ENCODE measurements around the gene RPTOR. TPM values are rescaled to one million over a fixed set of nuclear protein-coding genes. Genes with fewer than 3 reads are reported as not detected.

Gene RPTOR
- total RNA-seq, 1 experiment from 2014 or later, result 46.2 TPM

DNA sequence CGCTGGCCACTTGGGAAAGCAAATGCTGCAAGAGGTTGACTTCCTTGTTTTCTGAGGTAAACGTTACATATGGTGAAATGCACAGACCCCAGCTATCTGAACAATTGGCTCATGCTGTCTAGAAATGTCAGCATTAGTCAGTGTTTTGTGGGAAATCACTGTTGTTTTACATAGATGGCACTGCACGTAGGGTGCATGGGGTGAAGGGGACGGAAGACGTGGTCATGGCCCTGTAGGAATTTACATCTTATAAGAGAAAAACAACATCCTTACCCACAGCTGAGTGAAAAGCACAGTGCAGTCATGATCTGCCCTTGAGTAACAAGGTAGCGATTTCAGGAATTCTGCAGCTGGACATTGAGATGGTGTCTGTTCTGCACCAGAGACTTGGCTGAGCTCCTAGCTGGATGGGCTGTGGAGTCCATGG lies 15.2 kb downstream of the RPTOR start:
- peaks cover 92% of the 10 kb centered on the region for H3K79me2 ChIP-seq (ENCODE audit: low read length)
- no peak overlapping the region for H3K4me3 ChIP-seq (ENCODE audit: low read length)
- H3K27me3 ChIP-seq (ENCODE audit: low read length), result no peaks in the 10 kb centered on the region
- BruUV-seq (replicated peaks), result no TSS peak
- H3K9me2 ChIP-seq (replicated peaks; ENCODE audit: low read length), result no peaks in the 10 kb centered on the region
- H3F3A ChIP-seq (ENCODE audit: low read length, unreplicated experiment), result no peaks in the 10 kb centered on the region
- TF ChIP-seq, protein P1, sequence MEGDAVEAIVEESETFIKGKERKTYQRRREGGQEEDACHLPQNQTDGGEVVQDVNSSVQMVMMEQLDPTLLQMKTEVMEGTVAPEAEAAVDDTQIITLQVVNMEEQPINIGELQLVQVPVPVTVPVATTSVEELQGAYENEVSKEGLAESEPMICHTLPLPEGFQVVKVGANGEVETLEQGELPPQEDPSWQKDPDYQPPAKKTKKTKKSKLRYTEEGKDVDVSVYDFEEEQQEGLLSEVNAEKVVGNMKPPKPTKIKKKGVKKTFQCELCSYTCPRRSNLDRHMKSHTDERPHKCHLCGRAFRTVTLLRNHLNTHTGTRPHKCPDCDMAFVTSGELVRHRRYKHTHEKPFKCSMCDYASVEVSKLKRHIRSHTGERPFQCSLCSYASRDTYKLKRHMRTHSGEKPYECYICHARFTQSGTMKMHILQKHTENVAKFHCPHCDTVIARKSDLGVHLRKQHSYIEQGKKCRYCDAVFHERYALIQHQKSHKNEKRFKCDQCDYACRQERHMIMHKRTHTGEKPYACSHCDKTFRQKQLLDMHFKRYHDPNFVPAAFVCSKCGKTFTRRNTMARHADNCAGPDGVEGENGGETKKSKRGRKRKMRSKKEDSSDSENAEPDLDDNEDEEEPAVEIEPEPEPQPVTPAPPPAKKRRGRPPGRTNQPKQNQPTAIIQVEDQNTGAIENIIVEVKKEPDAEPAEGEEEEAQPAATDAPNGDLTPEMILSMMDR (conservative IDR thresholded peaks at IDR 0.05; ENCODE audit: low read depth, low read length), result no peak
- TF ChIP-seq EZH2 (IDR thresholded peaks at IDR 0.05; ENCODE audit: low read length, unreplicated experiment) (no peak), EZH2phosphoT487 (IDR thresholded peaks at IDR 0.05; ENCODE audit: borderline replicate concordance, low read length) (no peak)
- intact Hi-C loops (cut with micrococcal nuclease), result no loop called here
- no peak overlapping the region for H2AFZ ChIP-seq (ENCODE audit: low read length)
- no peak for ATAC-seq
- POLR2A ChIA-PET (ENCODE audit: unreplicated experiment), result no interaction called here
- no peaks in the 10 kb centered on the region for H3K4me1 ChIP-seq (ENCODE audit: insufficient read depth, low read length)
- peaks cover 29% of the 10 kb centered on the region for H4K20me1 ChIP-seq (ENCODE audit: low read length)
- no peak overlapping the region for H3K4me2 ChIP-seq (ENCODE audit: low read length)
- no peak overlapping the region for H3K27ac ChIP-seq (ENCODE audit: low read length)
- H3K36me3 ChIP-seq (ENCODE audit: low read depth, low read length), result no peaks in the 10 kb centered on the region
- no peak overlapping the region for H3K9ac ChIP-seq (ENCODE audit: low read length)
- H3K9me3 ChIP-seq (ENCODE audit: low read length), result no peaks in the 10 kb centered on the region
- CTCF ChIA-PET, result no interaction called here
- DNase-seq, result no peak

DNA sequence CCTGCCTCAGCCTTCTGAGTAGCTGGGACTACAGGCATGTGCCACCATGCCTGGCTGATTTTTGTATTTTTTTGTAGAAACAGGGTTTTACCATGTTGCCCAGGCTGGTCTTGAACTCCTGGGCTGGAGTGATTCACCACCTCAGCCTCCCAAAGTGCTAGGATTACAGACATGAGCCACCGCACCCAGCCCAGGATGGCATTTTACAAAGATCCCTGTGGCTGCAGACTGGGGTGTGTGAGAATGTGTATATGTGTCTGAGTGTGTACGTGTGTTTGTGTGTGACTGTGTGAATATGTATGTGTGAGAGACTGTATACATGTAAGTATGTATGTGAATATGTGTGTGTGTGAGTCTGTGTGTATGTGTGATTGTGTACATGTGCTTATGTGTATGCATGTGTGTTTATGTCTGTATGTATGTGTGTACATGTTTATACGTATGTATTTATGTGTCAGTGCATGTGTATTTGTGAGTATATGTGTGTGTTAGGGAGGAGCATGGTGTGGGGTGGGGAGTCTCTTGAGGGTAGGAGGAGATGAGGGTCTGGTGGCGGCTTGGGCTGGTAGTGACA lies 17.0 kb downstream of the RPTOR start:
- intact Hi-C loops (cut with micrococcal nuclease), result no loop called here
- no peaks in the 10 kb centered on the region for H3K4me1 ChIP-seq (ENCODE audit: insufficient read depth, low read length)
- H3K9ac ChIP-seq (ENCODE audit: low read length), result no peak overlapping the region
- H3K36me3 ChIP-seq (ENCODE audit: low read depth, low read length), result no peaks in the 10 kb centered on the region
- DNase-seq (no peak), ATAC-seq (no peak)
- ChIA-PET POLR2A (ENCODE audit: unreplicated experiment) (no interaction called here), CTCF (no interaction called here)
- TF ChIP-seq, protein P1 (conservative IDR thresholded peaks at IDR 0.05; ENCODE audit: low read depth, low read length), result no peak
- TF ChIP-seq EZH2 (IDR thresholded peaks at IDR 0.05; ENCODE audit: low read length, unreplicated experiment) (no peak), EZH2phosphoT487 (IDR thresholded peaks at IDR 0.05; ENCODE audit: borderline replicate concordance, low read length) (no peak)
- peaks cover 22% of the 10 kb centered on the region; the same call in 1 of the 2 replicates for H4K20me1 ChIP-seq (ENCODE audit: low read length)
- H3K9me3 ChIP-seq (ENCODE audit: low read length), result no peaks in the 10 kb centered on the region
- no peaks in the 10 kb centered on the region for H3K9me2 ChIP-seq (replicated peaks; ENCODE audit: low read length)
- H2AFZ ChIP-seq (ENCODE audit: low read length), result no peak overlapping the region
- no peak overlapping the region for H3K27ac ChIP-seq (ENCODE audit: low read length)
- H3K27me3 ChIP-seq (ENCODE audit: low read length), result no peaks in the 10 kb centered on the region
- no TSS peak for BruUV-seq (replicated peaks)
- no peak overlapping the region for H3K4me3 ChIP-seq (ENCODE audit: low read length)
- no peak overlapping the region for H3K4me2 ChIP-seq (ENCODE audit: low read length)
- H3F3A ChIP-seq (ENCODE audit: low read length, unreplicated experiment), result no peaks in the 10 kb centered on the region
- peaks cover 92% of the 10 kb centered on the region for H3K79me2 ChIP-seq (ENCODE audit: low read length)

DNA sequence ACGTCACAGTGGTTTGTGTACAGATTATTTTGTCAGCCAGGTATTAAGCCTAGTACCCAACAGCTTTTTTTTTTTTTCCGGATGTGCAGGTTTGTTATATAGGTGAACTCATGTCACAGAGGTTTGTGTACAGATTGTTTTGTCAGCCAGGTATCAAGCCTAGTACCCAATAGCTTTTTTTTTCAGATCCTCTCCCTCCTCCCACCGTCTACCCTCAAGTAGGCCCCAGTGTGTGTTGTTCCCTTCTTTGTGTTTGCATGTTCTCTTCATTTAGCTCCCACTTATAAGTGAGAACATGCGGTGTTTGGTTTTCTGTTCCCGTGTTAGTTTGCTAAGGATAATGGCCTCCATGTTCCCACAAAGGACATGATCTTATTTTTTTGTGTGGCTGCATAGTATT lies 19.9 kb downstream of the RPTOR start:
- ChIA-PET POLR2A (ENCODE audit: unreplicated experiment) (interaction anchor here (0.6 kb wide), 1 partner anchor 227 kb away, joined by 3 read pairs; no protein-coding TSS in a partner anchor), CTCF (interaction anchor here (0.6 kb wide), 1 partner anchor 33 kb away, joined by 3 read pairs; no protein-coding TSS in a partner anchor)
- H3K9ac ChIP-seq (ENCODE audit: low read length), result no peak overlapping the region
- peaks cover 92% of the 10 kb centered on the region for H3K79me2 ChIP-seq (ENCODE audit: low read length)
- DNase-seq, result no peak
- H3K36me3 ChIP-seq (ENCODE audit: low read depth, low read length), result no peaks in the 10 kb centered on the region
- no peak overlapping the region for H2AFZ ChIP-seq (ENCODE audit: low read length)
- no peaks in the 10 kb centered on the region for H3F3A ChIP-seq (ENCODE audit: low read length, unreplicated experiment)
- no peak overlapping the region for H3K4me2 ChIP-seq (ENCODE audit: low read length)
- TF ChIP-seq EZH2phosphoT487 (IDR thresholded peaks at IDR 0.05; ENCODE audit: borderline replicate concordance, low read length) (no peak), EZH2 (IDR thresholded peaks at IDR 0.05; ENCODE audit: low read length, unreplicated experiment) (no peak)
- TF ChIP-seq, protein P1 (conservative IDR thresholded peaks at IDR 0.05; ENCODE audit: low read depth, low read length), result no peak
- BruUV-seq (replicated peaks), result no TSS peak
- H3K27me3 ChIP-seq (ENCODE audit: low read length), result no peaks in the 10 kb centered on the region
- H3K4me1 ChIP-seq (ENCODE audit: insufficient read depth, low read length), result no peaks in the 10 kb centered on the region
- H4K20me1 ChIP-seq (ENCODE audit: low read length), result peaks cover 33% of the 10 kb centered on the region
- no peak for ATAC-seq
- no peak overlapping the region for H3K27ac ChIP-seq (ENCODE audit: low read length)
- intact Hi-C loops (cut with micrococcal nuclease), result no loop called here
- H3K9me2 ChIP-seq (replicated peaks; ENCODE audit: low read length), result no peaks in the 10 kb centered on the region
- no peak overlapping the region for H3K4me3 ChIP-seq (ENCODE audit: low read length)
- H3K9me3 ChIP-seq (ENCODE audit: low read length), result no peaks in the 10 kb centered on the region
